B cell (primary cell): ENCODE data around the gene CACHD1. TPM values are rescaled to one million over a fixed set of nuclear protein-coding genes. Genes with fewer than 3 reads are reported as not detected.

Experiments
- ATAC-seq: fragments of 200-7000 bp; cut with Tn5 transposase; one replicate; pipeline ENCODE4 v1.10.0; 2021; ENCODE audit warnings: low read depth, mild to moderate bottlenecking, moderate number of reproducible peaks, moderate library complexity
- CTCF ChIA-PET: fragments of 350-600 bp; sonication (Branson Sonifier 250); formaldehyde crosslinking; loops from one replicate; lab custom pipeline; 2021; ENCODE audit warnings: antibody characterized with exemption, inconsistent platforms; lab: Charles Lee
- POLR2A ChIA-PET: fragments of 350-600 bp; sonication (Branson Sonifier 250); formaldehyde crosslinking; loops from one replicate; lab custom pipeline; 2021; ENCODE audit warnings: antibody characterized with exemption; lab: Charles Lee
- DNase-seq: peaks from one replicate; pipeline ENCODE4 v3.0.0; 2013
- H2AFZ ChIP-seq: 2 replicates; pipeline ENCODE4 v1.6.1; 2012; ENCODE audit warnings: mild to moderate bottlenecking, low read depth, low read length; ENCODE audit not compliant: insufficient read depth, poor library complexity, severe bottlenecking
- H3K27ac ChIP-seq, 2 donors: 1 replicate in 1 of 2; 2 replicates in 1 of 2; pipeline ENCODE4 v1.5.1; 2012 to 2013; ENCODE audit warnings: low read length in 2 of 2, mild to moderate bottlenecking in 2 of 2, moderate library complexity in 1 of 2
- H3K27me3 ChIP-seq, 4 experiments: fragments of 200-600 bp in 1 of 4; sonication (generic) in 1 of 4; replicated peaks in 1 of 4; 1 replicate in 2 of 4; 2 replicates in 2 of 4; pipeline versions ENCODE4 v1.6.1 to v1.7.0; 2013 to 2016; ENCODE audit warnings: low read length in 3 of 4, mild to moderate bottlenecking in 2 of 4, mixed read lengths in 1 of 4, moderate library complexity in 1 of 4; ENCODE audit not compliant: insufficient read depth in 4 of 4, control insufficient read depth in 3 of 4; ENCODE audit errors: control extremely low read depth in 1 of 4
- H3K36me3 ChIP-seq, 2 experiments: replicated peaks in 1 of 2; 1 replicate in 1 of 2; 2 replicates in 1 of 2; pipeline versions ENCODE4 v1.6.1 to v1.7.1; 2013; ENCODE audit warnings: low read length in 1 of 2; ENCODE audit not compliant: insufficient read depth in 2 of 2, control insufficient read depth in 1 of 2; ENCODE audit errors: control extremely low read depth in 1 of 2, extremely low read depth in 1 of 2
- H3K4me1 ChIP-seq, 2 donors: fragments of 200-600 bp in 1 of 2; sonication (generic) in 1 of 2; 1 replicate in 1 of 2; 2 replicates in 1 of 2; pipeline versions ENCODE4 v1.5.1 to v1.6.1; 2013 to 2017; ENCODE audit warnings: low read length in 2 of 2; ENCODE audit not compliant: control insufficient read depth in 2 of 2, insufficient read depth in 2 of 2
- H3K4me2 ChIP-seq: replicated peaks from 2 replicates; pipeline ENCODE3; 2012; ENCODE audit warnings: mild to moderate bottlenecking, low read depth, low read length; ENCODE audit not compliant: poor library complexity, severe bottlenecking
- H3K4me3 ChIP-seq, 5 experiments: fragments of 200-600 bp in 1 of 5; sonication (generic) in 1 of 5; 1 replicate in 3 of 5; 2 replicates in 2 of 5; pipeline versions ENCODE4 v1.5.1 to v1.7.0; 2011 to 2016; ENCODE audit warnings: low read length in 4 of 5, mild to moderate bottlenecking in 4 of 5, low read depth in 2 of 5, control low read depth in 1 of 5, moderate library complexity in 1 of 5; ENCODE audit not compliant: insufficient read depth in 1 of 5; ENCODE audit errors: control extremely low read depth in 1 of 5, extremely low read depth in 1 of 5
- H3K79me2 ChIP-seq: fragments of 200-600 bp; sonication (generic); one replicate; pipeline ENCODE4 v1.6.0; 2016; ENCODE audit warnings: low read length; ENCODE audit not compliant: control insufficient read depth, insufficient read depth
- H3K9ac ChIP-seq: fragments of 200-600 bp; sonication (generic); 2 replicates; pipeline ENCODE4 v1.6.1; 2017; ENCODE audit warnings: mild to moderate bottlenecking, low read length, moderate library complexity
- H3K9me3 ChIP-seq, 3 donors: one replicate each; pipeline versions ENCODE4 v1.6.1 to v1.7.1; 2013; ENCODE audit warnings: low read length in 2 of 3; ENCODE audit not compliant: control insufficient read depth in 2 of 3, insufficient read depth in 1 of 3; ENCODE audit errors: control extremely low read depth in 1 of 3
- H4K20me1 ChIP-seq: 2 replicates; pipeline ENCODE4 v1.6.0; 2012; ENCODE audit warnings: mild to moderate bottlenecking, low read length; ENCODE audit not compliant: insufficient read depth, control insufficient read depth, poor library complexity, severe bottlenecking
- H3K27ac Mint-ChIP-seq: one replicate; pipeline ENCODE4 v1.8.0; 2021; ENCODE audit warnings: mixed read lengths
- H3K27me3 Mint-ChIP-seq: one replicate; pipeline ENCODE4 v1.8.0; 2021; ENCODE audit warnings: mixed read lengths
- H3K4me1 Mint-ChIP-seq: one replicate; pipeline ENCODE4 v1.8.0; 2021; ENCODE audit warnings: mixed read lengths
- H3K4me3 Mint-ChIP-seq: one replicate; pipeline ENCODE4 v1.8.0; 2021; ENCODE audit warnings: mixed read lengths
- H3K9me3 Mint-ChIP-seq: one replicate; pipeline ENCODE4 v1.8.0; 2022; ENCODE audit warnings: mixed read lengths; ENCODE audit not compliant: insufficient read depth
- CTCF ChIP-seq: fragments of 200-600 bp; IDR thresholded peaks from one replicate; pipeline ENCODE4 v1.8.0; 2022; ENCODE audit warnings: antibody characterized with exemption, mild to moderate bottlenecking
- EZH2 ChIP-seq: IDR thresholded peaks from 2 replicates; pipeline ENCODE4 v1.6.1; 2012; ENCODE audit warnings: borderline replicate concordance, low read depth, mild to moderate bottlenecking, moderate library complexity, low read length; ENCODE audit not compliant: insufficient read depth, poor library complexity, severe bottlenecking
- WGBS: methylation state at CpG from one replicate; pipeline ENCODE4 v1.1.5; 2013; ENCODE audit warnings: missing lambda C conversion rate; ENCODE audit not compliant: insufficient coverage; 5-methylcytosine and 5-hydroxymethylcytosine counted together
- intact Hi-C: fragments of 100-400 bp; cut with micrococcal nuclease; formaldehyde crosslinking; loops from one replicate; pipeline ENCODE4 v1.10.0; 2022
- polyA plus RNA-seq: library from polyadenylated mRNA; depleted of rRNA; stranded (reverse); fragments of >200 nt; gene quantifications from 2 replicates; pipeline ENCODE4 v1.2.3, GENCODE V29; 2012
- total RNA-seq, 2 donors: library from RNA; stranded (reverse); fragments of 120-200 nt in 1 of 2; gene quantifications; 1 replicate in 1 of 2; 2 replicates in 1 of 2; pipeline versions ENCODE4 v1.2.3 to v1.2.4, GENCODE V29; 2013 to 2022

CACHD1 gene
- total and polyA plus RNA-seq, 2 donors (not counting 1 experiment from before 2014, with no cell fraction given): not detected

- H3K27ac Mint-ChIP-seq: no peak overlapping the region
- H3K27me3 ChIP-seq: no peaks in the 10 kb centered on the region
- H3K27me3 Mint-ChIP-seq: peaks cover 10% of the 10 kb centered on the region
- intact Hi-C loops: loop anchor here (10.0 kb wide), 1 partner anchor 1566 kb away; no protein-coding TSS in a partner anchor
- WGBS: 100% methylated on average over 1 of the region's 3 CpGs
- no peak overlapping the region for H3K4me2 ChIP-seq
- H3K79me2 ChIP-seq: no peaks in the 10 kb centered on the region
- no peaks in the 10 kb centered on the region for H3K9me3 Mint-ChIP-seq
- ATAC-seq (no peak), DNase-seq (no peak)
- no peak overlapping the region for H2AFZ ChIP-seq
- no peak overlapping the region for H3K27ac ChIP-seq
- POLR2A ChIA-PET: no interaction called here
- H3K9me3 ChIP-seq: no peaks in the 10 kb centered on the region
- CTCF ChIA-PET: interaction anchor here (1.1 to 4.9 kb wide), 5 partner anchors 10 to 14 kb away, joined by 3 to 45 read pairs (median 3); no protein-coding TSS in a partner anchor
- no peaks in the 10 kb centered on the region for H3K4me1 ChIP-seq
- H3K9ac ChIP-seq: no peak overlapping the region
- H3K36me3 ChIP-seq: no peaks in the 10 kb centered on the region
- no peak for TF ChIP-seq CTCF
- no peak for TF ChIP-seq EZH2
- no peak overlapping the region for H3K4me3 Mint-ChIP-seq
- no peak overlapping the region for H3K4me3 ChIP-seq
- no peaks in the 10 kb centered on the region for H4K20me1 ChIP-seq
- no peaks in the 10 kb centered on the region for H3K4me1 Mint-ChIP-seq
Measured at GRCh38 chr1:64678366-64678765, 208.4 kb downstream of the CACHD1 start.

- Histone ChIP-seq H3K4me1 (no peaks in the 10 kb centered on the region), H3K4me2 (no peak overlapping the region), H3K9ac (no peak overlapping the region), H3K4me3 (no peak overlapping the region), H3K27me3 (no peaks in the 10 kb centered on the region), H4K20me1 (no peaks in the 10 kb centered on the region), H3K27ac (no peak overlapping the region), H2AFZ (no peak overlapping the region), H3K79me2 (no peaks in the 10 kb centered on the region), H3K36me3 (no peaks in the 10 kb centered on the region), H3K9me3 (no peaks in the 10 kb centered on the region)
- no peak overlapping the region for H3K27ac Mint-ChIP-seq
- H3K27me3 Mint-ChIP-seq: peaks cover 9% of the 10 kb centered on the region
- ChIA-PET POLR2A (no interaction called here), CTCF (interaction anchor here (0.6 to 4.9 kb wide), 4 partner anchors 10 to 359 kb away, joined by 3 to 45 read pairs (median 3); no protein-coding TSS in a partner anchor)
- 90% methylated on average over 4 of the region's 6 CpGs for WGBS
- intact Hi-C loops: loop anchor here (10.0 kb wide), 1 partner anchor 1566 kb away; no protein-coding TSS in a partner anchor
- no peaks in the 10 kb centered on the region for H3K9me3 Mint-ChIP-seq
- TF ChIP-seq EZH2: no peak
- TF ChIP-seq CTCF: no peak
- no peak overlapping the region for H3K4me3 Mint-ChIP-seq
- DNase-seq (no peak), ATAC-seq (no peak)
- no peaks in the 10 kb centered on the region for H3K4me1 Mint-ChIP-seq
Measured at GRCh38 chr1:64679177-64679576, 209.2 kb downstream of the CACHD1 start.
